Right lobe of liver (tissue), 4 donors: ENCODE data around the gene IFIT1.

ENCODE experiments used
- CTCF ChIP-seq, 4 donors: fragments of 200-600 bp in 3 of 4; fragments of 450-650 bp in 1 of 4; IDR thresholded peaks; one replicate each; pipeline versions ENCODE4 v1.5.1 to v1.8.0; 2016 to 2022; ENCODE audit warnings: antibody characterized with exemption in 4 of 4, mild to moderate bottlenecking in 2 of 4
- POLR2A ChIP-seq: fragments of 450-650 bp; IDR thresholded peaks from one replicate; pipeline ENCODE4 v1.6.1; 2017; ENCODE audit warnings: antibody characterized with exemption, mild to moderate bottlenecking
- donor health status: DM: no; HTN: no; CAD: no.
- donor health status: DM: no; HTN: no; CAD: no.
- donor health status: DM: no; HTN: yes; CAD: no.

- no peak for TF ChIP-seq CTCF (IDR thresholded peaks at IDR 0.05)
- no peak for TF ChIP-seq POLR2A
Observed at GRCh38 chr10:89384474-89385340, 7.7 kb upstream of the IFIT1 start.
